DOHH2 (cell line): Measurements from ENCODE around the gene CYTH3.

Experiments
- EZH2phosphoT487 ChIP-seq: fragments of 200-600 bp; sonication (generic); IDR thresholded peaks from 2 replicates; pipeline ENCODE4 v1.6.1; 2017; ENCODE audit warnings: borderline replicate concordance, mild to moderate bottlenecking, antibody characterized with exemption, low read length, moderate library complexity, mixed read lengths
- TF ChIP-seq, protein P1 (sequence below): fragments of 200-600 bp; sonication (generic); IDR thresholded peaks from one replicate; pipeline ENCODE4 v1.5.1; 2014; ENCODE audit warnings: antibody characterized with exemption, mild to moderate bottlenecking, low read depth, low read length; ENCODE audit not compliant: poor library complexity, severe bottlenecking

DNA sequence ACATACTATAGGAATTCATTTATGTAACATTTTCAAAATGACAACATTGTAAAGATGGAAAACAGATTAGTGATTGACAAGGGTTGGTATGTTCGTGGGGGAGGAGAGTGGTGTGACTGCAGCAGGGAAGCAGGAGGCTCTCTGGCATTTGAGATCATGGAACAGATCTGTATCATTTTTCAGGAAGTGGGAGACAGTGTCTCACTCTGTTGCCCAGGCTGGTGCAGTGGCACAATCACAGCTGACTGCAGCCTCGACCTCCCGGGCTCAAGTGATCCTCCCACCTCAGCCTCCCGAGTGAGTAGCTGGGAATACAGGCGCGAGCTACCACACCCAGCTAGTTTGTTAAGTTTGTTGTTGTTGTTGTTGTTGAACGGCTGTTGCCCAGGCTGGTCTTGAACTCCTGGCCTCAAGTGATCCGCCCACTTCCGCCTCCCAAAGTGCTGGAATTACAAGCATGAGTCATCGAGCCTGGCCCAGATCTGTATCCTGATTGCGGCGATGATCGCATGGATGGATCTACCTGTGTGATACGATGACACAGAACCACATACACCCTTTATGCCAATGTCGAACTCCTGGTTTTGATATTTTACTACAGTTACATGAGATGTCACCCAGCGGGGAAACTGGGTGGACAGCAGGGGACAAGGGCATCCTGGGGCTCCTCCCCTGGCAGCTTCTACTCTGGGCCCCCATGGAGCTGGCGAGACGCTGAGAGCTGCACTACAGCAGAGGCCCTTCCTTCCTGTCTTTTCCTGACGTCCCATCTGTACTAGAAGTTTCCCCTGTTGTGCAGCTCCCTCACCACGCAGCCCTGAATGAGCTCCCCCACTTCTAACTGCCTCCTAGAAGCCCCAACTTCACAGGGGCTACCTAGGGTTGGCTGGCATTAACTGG, 12.3 kb upstream of the CYTH3 start:
- TF ChIP-seq, protein P1, sequence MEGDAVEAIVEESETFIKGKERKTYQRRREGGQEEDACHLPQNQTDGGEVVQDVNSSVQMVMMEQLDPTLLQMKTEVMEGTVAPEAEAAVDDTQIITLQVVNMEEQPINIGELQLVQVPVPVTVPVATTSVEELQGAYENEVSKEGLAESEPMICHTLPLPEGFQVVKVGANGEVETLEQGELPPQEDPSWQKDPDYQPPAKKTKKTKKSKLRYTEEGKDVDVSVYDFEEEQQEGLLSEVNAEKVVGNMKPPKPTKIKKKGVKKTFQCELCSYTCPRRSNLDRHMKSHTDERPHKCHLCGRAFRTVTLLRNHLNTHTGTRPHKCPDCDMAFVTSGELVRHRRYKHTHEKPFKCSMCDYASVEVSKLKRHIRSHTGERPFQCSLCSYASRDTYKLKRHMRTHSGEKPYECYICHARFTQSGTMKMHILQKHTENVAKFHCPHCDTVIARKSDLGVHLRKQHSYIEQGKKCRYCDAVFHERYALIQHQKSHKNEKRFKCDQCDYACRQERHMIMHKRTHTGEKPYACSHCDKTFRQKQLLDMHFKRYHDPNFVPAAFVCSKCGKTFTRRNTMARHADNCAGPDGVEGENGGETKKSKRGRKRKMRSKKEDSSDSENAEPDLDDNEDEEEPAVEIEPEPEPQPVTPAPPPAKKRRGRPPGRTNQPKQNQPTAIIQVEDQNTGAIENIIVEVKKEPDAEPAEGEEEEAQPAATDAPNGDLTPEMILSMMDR: no peak
- TF ChIP-seq EZH2phosphoT487: no peak
